H1 (cell line): Measurements from ENCODE around the gene LRG1.

ENCODE experiments used
- CBX5 ChIP-seq: fragments of 300-800, 300-1000 bp; sonication (generic); IDR thresholded peaks from 2 replicates; pipeline ENCODE4 v1.7.1; 2016; ENCODE audit warnings: antibody characterized with exemption, low read length, low read depth
- CEBPB ChIP-seq: IDR thresholded peaks from 2 replicates; pipeline ENCODE4 v1.6.1; 2012; ENCODE audit warnings: low read depth, low read length
- CHD2 ChIP-seq: IDR thresholded peaks from 2 replicates; pipeline ENCODE4 v1.6.1; 2012; ENCODE audit warnings: low read length, improper control_type of control experiment
- EP300 ChIP-seq, 2 experiments: IDR thresholded peaks; 1 replicate in 1 of 2; 2 replicates in 1 of 2; pipeline ENCODE4 v1.6.1; 2011 to 2012; ENCODE audit warnings: low read depth in 2 of 2, low read length in 2 of 2, mild to moderate bottlenecking in 2 of 2, borderline replicate concordance in 1 of 2, inconsistent platforms in 1 of 2, moderate library complexity in 1 of 2
- GTF2F1 ChIP-seq: IDR thresholded peaks from 2 replicates; pipeline ENCODE4 v1.6.1; 2012; ENCODE audit warnings: low read depth, low read length, improper control_type of control experiment, borderline replicate concordance
- JUN ChIP-seq: IDR thresholded peaks from 2 replicates; pipeline ENCODE4 v1.6.1; 2011; ENCODE audit warnings: low read depth, mild to moderate bottlenecking, improper control_type of control experiment, low read length
- POLR2A ChIP-seq, 2 experiments: IDR thresholded peaks; 1 replicate in 1 of 2; 2 replicates in 1 of 2; pipeline ENCODE4 v1.6.1; 2011; ENCODE audit warnings: low read depth in 2 of 2, low read length in 2 of 2, mild to moderate bottlenecking in 2 of 2; ENCODE audit errors: control extremely low read depth in 1 of 2
- POLR2AphosphoS5 ChIP-seq: IDR thresholded peaks from 2 replicates; pipeline ENCODE4 v1.6.1; 2011; ENCODE audit warnings: low read depth, low read length
- RBBP5 ChIP-seq: IDR thresholded peaks from 2 replicates; pipeline ENCODE4 v1.7.1; 2012; ENCODE audit warnings: low read depth, mild to moderate bottlenecking, inconsistent platforms, low read length, moderate library complexity, borderline replicate concordance
- SIRT6 ChIP-seq: IDR thresholded peaks from one replicate; pipeline ENCODE4 v1.7.1; 2012; ENCODE audit warnings: low read length, inconsistent platforms
- SP1 ChIP-seq: IDR thresholded peaks from 2 replicates; pipeline ENCODE4 v1.6.1; 2011; ENCODE audit warnings: low read depth, low read length
- ZNF274 ChIP-seq: IDR thresholded peaks from 2 replicates; pipeline ENCODE4 v1.7.0; 2012; ENCODE audit warnings: low read length, borderline replicate concordance; ENCODE audit errors: extremely low read depth
- TF ChIP-seq, protein P1 (sequence below), 3 experiments: IDR thresholded peaks; 1 replicate in 2 of 3; 2 replicates in 1 of 3; pipeline versions ENCODE4 v1.5.1 to v1.6.1; 2011; ENCODE audit warnings: low read length in 3 of 3, mild to moderate bottlenecking in 3 of 3, inconsistent platforms in 2 of 3, low read depth in 1 of 3, moderate library complexity in 1 of 3; ENCODE audit not compliant: insufficient read depth in 1 of 3; ENCODE audit errors: control extremely low read depth in 1 of 3
- TF ChIP-seq, protein P2 (sequence below): IDR thresholded peaks from 2 replicates; pipeline ENCODE4 v1.6.1; 2012; ENCODE audit warnings: inconsistent platforms

DNA sequence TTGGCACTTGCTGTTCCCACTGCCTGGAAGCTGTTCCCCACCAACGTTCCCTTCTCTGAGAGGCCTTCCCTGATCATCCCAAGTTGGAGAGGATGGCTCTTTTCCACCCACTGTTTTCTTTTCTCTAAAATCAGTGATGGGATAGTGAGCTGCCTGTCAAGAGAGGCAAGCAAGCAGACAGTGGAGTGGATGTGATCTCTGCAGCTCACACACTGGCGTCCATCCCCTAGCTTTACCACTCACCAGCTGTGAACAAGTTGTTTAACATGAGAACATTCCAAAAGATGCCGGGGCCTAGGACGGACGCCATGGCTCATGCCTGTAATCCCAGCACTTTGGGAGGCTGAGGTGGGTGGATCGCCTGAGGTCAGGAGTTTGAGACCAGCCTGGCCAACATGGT, 47.7 kb upstream of the LRG1 start:
- no peak for TF ChIP-seq POLR2AphosphoS5
- TF ChIP-seq CEBPB = no peak
- no peak for TF ChIP-seq RBBP5
- TF ChIP-seq, protein P1, sequence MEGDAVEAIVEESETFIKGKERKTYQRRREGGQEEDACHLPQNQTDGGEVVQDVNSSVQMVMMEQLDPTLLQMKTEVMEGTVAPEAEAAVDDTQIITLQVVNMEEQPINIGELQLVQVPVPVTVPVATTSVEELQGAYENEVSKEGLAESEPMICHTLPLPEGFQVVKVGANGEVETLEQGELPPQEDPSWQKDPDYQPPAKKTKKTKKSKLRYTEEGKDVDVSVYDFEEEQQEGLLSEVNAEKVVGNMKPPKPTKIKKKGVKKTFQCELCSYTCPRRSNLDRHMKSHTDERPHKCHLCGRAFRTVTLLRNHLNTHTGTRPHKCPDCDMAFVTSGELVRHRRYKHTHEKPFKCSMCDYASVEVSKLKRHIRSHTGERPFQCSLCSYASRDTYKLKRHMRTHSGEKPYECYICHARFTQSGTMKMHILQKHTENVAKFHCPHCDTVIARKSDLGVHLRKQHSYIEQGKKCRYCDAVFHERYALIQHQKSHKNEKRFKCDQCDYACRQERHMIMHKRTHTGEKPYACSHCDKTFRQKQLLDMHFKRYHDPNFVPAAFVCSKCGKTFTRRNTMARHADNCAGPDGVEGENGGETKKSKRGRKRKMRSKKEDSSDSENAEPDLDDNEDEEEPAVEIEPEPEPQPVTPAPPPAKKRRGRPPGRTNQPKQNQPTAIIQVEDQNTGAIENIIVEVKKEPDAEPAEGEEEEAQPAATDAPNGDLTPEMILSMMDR (IDR thresholded peaks at IDR 0.05; ENCODE audit: control extremely low read depth in 1 of 3, insufficient read depth in 1 of 3, low read depth in 1 of 3, low read length in 3 of 3) = no peak
- TF ChIP-seq JUN = no peak
- TF ChIP-seq EP300 (IDR thresholded peaks at IDR 0.05; ENCODE audit: borderline replicate concordance in 1 of 2, low read depth in 2 of 2, low read length in 2 of 2) = no peak
- TF ChIP-seq POLR2A (IDR thresholded peaks at IDR 0.05; ENCODE audit: control extremely low read depth in 1 of 2, low read depth in 2 of 2, low read length in 2 of 2) = no peak
- TF ChIP-seq, protein P2, sequence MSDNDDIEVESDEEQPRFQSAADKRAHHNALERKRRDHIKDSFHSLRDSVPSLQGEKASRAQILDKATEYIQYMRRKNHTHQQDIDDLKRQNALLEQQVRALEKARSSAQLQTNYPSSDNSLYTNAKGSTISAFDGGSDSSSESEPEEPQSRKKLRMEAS = no peak
- no peak for TF ChIP-seq GTF2F1
- no peak for TF ChIP-seq ZNF274
- no peak for TF ChIP-seq CHD2
- no peak for TF ChIP-seq CBX5
- no peak for TF ChIP-seq SIRT6
- TF ChIP-seq SP1 = no peak
